CD4-positive, alpha-beta T cell treated with Interleukin-2 at 100 ng/mL for 4 hours (primary cell): Measurements from ENCODE around the gene TNS1.

Experiments used
- DNase-seq: peaks from one replicate; pipeline ENCODE4 v3.0.0-alpha.2; 2020; ENCODE audit warnings: low spot score

TNS1 gene

DNA sequence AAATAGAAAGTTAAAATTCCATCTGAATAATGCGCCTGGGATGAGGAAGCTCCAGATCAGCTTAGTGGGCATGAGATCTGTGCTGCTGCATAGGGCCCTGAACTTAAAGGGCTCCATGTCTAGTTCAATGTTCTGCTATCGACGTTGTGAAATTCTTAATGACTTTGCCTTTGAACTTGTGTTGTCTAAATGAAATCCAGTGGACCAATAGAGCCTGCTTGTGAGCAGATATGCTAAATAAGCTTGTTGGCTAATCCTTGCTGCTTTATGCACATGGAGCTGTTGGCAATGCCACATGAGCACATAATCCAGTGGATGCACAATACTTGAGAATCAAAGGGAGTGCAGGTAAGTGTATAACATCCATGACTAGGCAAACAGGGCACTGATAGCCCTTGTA, 228.6 kb downstream of the TNS1 start:
- DNase-seq = no peak

DNA sequence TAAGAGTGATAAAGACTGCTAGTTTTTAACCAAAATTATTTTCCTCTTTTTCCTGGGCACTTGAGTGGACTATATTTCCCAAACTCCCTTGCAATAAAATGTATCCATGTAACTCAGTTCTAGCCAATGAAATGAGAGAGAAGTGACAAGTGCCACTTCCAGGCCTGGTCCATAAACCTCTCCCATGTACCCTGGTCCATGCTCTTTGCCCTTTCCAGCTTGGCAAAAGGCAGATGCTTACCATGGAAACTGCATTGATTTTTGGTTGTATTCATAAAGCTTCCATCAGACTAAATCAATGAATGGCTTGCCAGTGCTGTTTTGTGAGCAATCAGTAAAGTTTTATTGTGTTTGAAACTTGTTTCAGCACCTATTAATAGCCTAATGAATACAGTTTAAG, 229.3 kb downstream of the TNS1 start:
- DNase-seq = no peak

DNA sequence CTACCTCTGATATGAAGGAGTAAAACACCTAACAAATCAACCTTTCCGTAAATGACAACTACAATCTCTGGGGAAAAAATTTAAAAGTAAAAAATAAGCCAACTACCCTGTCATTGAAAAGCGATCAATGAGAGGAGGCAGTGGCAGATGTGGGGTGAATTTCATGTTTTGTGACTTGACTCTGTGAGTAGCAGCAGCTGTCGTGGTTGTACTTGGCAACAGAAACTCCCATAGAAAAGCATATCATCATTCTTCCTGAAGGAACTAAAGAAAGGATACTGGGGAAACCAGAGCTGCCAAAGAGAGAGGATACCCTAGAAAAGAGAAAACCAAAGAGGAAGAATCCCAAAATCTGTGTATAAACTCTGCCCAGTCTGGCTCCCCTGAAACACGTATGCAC, 236.4 kb downstream of the TNS1 start:
- DNase-seq = no peak

DNA sequence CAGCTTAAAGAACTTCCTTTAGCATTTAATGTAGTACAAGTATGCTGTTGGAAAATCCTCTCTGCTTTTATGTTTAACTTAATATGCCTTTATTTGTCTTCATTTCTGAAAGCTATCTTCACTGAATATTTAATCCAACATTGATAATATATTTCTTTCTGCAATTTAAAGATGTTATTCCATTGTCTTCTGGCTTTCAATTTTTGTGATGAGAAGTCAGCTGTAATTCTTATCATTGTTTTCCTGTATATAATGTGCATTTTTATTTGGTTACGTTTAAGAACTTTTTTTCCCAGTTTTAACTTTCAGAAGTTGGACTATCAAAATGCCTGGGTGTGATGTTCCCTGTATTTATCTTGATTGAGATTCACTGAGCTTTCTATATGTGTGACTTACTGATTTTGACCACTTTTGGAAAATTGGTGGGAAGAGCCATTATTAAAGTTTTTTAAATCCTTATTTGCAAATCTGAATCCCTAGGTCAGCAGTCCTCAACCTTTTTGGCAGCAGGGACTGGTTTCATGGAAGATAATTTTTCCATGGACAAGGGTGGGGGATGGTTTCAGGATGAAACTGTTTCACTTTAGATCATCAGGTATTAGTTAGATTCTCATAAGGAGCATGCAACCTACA, 241.0 kb downstream of the TNS1 start:
- no peak for DNase-seq

DNA sequence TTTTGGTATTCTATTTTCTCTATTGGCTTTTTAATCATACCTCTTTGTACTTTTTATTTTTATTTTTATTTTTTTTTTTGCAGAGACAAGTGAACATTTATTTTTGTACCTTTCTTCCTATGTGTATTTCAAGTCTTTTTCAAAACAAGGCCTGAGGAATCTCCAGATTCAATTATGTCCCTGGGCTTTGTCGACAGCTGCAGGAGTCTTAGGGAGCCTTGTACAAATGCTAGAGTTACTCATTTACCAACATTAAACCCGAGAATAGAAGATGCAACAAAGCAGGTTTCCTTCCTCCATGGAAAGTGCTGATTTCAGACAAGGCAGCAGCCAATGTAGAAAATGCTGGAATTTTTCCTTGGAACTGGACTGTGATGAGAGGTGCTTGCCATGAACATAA, 242.8 kb downstream of the TNS1 start:
- no peak for DNase-seq

DNA sequence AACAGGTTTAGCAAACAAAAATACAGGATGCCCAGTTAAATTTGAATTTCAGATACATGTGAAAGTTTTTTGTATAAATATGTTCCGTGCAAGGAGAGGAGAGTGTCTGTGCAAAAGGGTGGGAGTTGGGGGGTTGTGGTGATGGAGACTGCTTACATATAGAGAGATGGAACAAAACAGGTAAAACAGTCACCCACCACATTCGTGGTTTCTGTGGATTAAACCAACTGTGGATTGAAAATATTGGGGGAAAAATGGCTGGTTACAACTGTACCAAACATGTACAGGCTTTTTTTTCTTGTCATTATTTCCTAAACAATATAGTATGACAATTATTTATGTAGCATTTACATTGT, 245.7 kb downstream of the TNS1 start:
- DNase-seq = no peak

DNA sequence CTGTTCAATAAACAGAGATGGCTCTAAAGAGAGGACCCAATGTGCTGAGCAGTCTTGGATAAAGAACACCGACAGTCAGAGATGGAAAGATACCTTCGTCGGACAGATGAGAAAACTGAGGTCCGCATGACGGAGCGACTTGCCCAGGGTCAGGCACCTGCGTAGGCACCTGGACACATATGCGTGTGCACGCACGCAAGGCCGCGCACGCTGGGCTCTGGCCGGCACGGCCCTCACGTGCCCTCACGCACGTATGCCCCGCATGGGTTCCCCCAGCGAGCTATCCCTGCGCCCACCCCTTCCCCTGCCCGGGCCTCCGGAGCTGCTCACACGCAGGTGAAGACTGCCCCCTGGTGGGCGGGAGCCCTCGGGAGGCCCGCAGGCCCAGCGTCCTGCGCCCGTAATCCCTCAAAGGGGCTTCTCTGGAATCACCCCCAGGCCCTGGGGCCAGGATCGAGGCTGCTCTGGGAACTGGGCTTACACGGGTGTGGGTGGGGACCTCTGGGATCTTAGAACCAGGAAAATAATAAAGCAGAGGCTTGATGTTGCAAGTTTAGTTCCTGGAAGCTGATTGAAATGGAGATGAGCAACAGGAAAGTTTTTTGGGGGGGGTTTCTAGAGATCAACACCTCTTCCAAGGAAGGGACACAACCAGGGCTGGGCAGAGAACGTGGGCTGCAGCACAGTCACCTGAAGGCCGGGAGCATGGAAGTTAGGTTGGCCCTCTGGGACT, 246.3 kb downstream of the TNS1 start:
- DNase-seq = peak; percentile 47

DNA sequence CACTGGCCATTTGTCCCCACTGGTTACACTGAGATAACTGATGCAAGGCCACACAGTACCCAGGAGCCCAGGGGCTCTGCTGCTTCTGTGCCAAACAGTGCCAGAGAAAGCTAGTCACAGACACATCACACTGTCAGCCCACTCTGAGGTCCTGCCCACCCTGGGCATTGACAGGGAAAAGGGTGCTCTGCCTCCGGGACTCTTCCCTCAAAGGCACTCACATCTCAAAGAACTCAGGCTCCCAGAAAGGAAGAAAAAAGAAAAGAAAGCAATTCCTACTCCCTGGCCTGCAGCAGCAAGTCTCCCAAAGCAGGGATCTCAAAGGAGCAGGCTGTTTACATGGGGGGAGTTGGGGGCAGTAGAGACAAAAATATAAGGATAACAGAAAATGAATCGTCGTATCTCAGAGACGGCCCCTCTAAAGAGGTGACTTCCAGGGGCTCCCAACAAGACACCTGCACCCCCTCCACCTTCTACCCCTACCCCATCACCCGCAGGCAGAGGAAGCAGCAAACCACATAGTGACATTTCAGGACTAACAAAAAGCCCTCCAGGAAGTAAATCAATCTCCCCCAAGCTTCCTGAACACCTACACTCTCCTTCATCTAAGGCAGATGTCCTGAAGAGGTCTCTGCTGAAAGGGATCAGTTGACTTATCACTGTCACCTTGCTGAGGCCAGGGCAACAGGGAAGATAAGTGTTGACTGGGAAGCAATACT, 247.6 kb downstream of the TNS1 start:
- DNase-seq = no peak

DNA sequence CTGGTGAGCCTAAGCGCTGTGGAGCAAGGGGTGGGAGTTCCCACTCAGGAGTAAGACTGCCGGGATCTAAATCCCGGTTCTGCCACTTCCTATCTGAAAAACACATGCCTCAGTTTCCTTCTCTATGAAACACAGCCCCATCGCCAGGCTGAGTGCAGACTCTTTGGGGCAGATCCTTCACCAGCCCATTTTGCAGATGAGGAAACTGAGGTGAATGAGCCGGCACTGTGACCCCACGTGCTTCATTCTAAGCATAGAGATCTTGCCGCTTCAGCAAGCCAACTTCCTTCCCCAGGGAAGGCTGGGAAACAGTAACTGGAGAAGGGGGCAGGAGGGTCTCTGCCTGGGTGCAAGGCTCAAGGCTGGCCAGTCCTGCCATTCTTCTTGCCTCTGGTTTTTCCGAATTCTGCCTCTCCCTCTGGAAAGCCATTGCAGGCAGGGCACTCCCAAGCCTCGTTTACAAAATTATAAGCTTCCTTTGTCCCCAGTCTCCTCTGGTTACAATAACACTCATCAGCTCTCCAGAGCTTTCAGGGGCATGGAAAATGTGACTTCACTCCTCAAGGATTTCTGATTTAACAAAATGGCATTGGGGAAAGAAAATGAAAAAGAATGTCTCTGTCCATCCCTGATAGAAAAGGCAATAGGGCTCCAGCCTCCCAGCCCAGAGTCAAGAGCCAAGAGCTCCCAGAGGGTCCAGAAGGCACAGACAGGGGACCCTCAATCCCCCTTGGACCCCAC, 249.2 kb downstream of the TNS1 start:
- DNase-seq = no peak

DNA sequence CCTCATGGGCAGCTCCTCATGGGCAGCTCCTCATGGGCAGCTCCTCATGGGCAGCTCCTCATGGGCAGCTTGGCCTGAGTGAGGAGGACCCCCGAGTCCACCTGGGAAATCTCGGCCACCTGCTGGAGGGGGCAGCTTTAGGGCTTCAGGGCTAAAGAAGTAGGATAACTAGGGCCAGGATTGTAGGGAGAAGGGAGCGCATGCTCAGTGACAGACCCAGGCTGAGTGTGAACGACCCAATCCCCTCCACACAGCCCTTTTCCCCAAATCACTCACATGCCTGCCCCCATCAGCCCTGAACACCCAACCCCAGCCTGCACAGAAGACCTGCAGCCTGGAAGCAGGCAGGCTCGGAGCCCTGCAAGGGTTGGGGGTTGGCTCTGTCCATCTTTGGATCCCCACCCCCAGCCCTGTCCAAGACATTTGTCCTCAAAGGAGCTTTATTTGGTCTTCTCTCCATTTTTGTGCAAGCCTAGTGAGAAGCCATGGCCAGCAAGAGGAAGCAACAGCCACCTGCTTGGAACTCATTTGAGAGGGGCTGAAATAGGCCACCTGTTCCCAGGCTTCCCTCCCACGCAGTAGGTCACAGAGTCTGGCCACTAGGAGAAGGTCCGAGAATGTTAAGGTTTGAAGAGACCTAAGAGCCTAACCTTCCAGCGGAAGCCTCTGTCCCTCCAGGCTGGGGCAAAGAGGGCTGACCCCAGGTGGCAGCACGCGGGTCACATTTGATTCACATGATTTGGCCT, 249.9 kb downstream of the TNS1 start:
- DNase-seq = no peak

DNA sequence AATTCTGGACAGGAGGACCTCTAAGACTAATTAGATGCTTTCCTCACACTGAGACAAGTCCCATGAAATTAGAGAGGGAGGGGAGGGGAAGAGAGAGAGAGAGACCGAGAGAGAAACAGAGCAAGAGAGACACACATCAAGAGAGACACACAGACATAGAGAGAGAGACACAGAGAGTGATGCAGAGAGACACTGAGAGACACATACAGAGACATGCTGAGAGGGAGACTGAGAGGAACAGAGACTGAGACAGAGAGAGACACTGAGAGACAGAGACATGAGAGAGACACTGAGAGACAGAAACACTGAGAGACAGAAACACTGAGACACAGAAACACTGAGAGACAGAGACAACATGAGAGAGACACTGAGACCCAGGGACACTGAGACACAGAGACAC, 250.8 kb downstream of the TNS1 start:
- no peak for DNase-seq

DNA sequence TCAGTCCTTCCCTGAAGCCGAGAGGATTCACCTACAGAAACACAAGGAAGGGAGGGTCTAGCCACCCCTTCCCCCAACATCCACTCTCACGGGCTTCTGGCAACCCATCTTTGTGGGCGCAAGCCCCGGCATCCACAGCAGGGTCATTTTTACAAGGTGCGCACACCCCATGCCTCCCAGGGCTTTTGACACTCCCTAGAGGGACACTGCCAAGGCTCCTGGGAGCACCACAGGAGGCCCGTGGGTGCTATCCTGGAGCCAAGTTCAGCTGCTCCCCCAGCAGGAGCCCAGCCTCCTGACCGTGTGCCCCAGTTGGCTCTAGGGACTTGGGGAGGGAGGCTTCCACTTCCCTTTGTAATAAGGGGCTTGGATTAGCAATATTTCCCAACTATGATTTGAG, 251.6 kb downstream of the TNS1 start:
- DNase-seq = no peak
